WI38 (cell line): Measurements from ENCODE around the gene SOX15.

Experiments used
- H3K4me3 ChIP-seq: 2 replicates; pipeline ENCODE4 v1.5.1; 2011; ENCODE audit warnings: low read depth, mild to moderate bottlenecking, control low read depth, low read length
- CTCF ChIP-seq: IDR thresholded peaks from 2 replicates; pipeline ENCODE4 v1.5.1; 2012; ENCODE audit warnings: low read depth, mild to moderate bottlenecking, control low read depth, low read length

Gene SOX15

GRCh38 chr17:7588553-7589203 lies 1.2 kb downstream of the SOX15 start:
- TF ChIP-seq CTCF = no peak
- H3K4me3 ChIP-seq = no peak overlapping the region

GRCh38 chr17:7587420-7588151 lies 2.3 kb downstream of the SOX15 start:
- peak overlapping the region; percentile 27; the same call in 1 of the 2 replicates for H3K4me3 ChIP-seq
- no peak for TF ChIP-seq CTCF

- TF ChIP-seq CTCF = no peak
- H3K4me3 ChIP-seq = no peak overlapping the region
Measured at GRCh38 chr17:7586673-7587419, 3.0 kb downstream of the SOX15 start.

- TF ChIP-seq CTCF = no peak
- H3K4me3 ChIP-seq = peak within 1 kb of the TSS; percentile 74
Measured at GRCh38 chr17:7583253-7584109, 6.4 kb downstream of the SOX15 start, which contains the start of gene MPDU1. TSS of gene MPDU1 (plus strand) at chr17:7583852. CDS start at chr17:7583863, 11 bp downstream.

- no peak for TF ChIP-seq CTCF
- H3K4me3 ChIP-seq = peak overlapping the region; percentile 74
Measured at GRCh38 chr17:7582396-7583252, 7.3 kb downstream of the SOX15 start.
